Measurements from ENCODE around the gene CADM2.

DNA sequence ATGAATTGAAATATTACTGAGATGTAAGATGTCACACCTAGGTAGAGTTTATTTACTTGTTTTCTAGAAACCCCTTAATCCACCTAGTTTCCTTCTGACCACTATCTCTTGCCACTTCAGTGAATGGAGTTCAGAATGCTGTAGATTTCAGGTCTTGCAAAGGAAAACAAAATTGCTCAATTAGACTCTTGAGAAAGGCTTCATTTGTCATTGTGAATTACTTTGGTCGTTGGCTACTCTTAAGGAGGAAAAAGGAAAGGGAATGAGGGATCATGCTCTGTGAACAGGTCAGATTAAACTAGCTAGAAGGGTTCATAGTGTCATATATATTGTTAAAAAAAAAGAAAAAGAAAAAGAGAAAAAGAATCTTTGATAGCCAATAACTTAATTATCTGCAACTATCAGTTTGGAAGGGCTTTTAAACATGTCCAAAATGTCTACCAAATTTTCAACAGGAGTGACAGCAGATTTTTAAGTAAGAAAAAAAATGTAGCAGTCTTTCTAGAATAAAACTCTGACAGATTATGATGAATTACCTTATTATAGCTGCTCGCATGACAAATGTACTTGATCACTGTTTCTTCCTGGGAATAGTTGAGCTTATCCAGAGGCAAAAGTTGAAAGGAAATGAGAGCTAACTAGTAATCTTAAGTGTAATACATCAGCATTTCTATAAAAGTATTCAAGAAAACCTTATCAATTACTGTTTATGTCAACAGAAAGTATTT is 543.5 kb downstream of the CADM2 start:
- TF ChIP-seq POLR2A (IDR thresholded peaks at IDR 0.05; ENCODE audit: low read length), result no peak
- TF ChIP-seq GATA1 (IDR thresholded peaks at IDR 0.05; ENCODE audit: low read depth, low read length), result no peak

Measured in erythroblast (primary cell).